ENCODE measurements around the gene CHCHD1.
A peak's percentile ranks its signal among the peaks of the same experiment; 100 is the strongest.
"Not testable (repeated sequence)": the region's sequence is repeated elsewhere in the genome, so short reads cannot be mapped to it uniquely, and the experiment has no call there.

CHCHD1 gene

DNA sequence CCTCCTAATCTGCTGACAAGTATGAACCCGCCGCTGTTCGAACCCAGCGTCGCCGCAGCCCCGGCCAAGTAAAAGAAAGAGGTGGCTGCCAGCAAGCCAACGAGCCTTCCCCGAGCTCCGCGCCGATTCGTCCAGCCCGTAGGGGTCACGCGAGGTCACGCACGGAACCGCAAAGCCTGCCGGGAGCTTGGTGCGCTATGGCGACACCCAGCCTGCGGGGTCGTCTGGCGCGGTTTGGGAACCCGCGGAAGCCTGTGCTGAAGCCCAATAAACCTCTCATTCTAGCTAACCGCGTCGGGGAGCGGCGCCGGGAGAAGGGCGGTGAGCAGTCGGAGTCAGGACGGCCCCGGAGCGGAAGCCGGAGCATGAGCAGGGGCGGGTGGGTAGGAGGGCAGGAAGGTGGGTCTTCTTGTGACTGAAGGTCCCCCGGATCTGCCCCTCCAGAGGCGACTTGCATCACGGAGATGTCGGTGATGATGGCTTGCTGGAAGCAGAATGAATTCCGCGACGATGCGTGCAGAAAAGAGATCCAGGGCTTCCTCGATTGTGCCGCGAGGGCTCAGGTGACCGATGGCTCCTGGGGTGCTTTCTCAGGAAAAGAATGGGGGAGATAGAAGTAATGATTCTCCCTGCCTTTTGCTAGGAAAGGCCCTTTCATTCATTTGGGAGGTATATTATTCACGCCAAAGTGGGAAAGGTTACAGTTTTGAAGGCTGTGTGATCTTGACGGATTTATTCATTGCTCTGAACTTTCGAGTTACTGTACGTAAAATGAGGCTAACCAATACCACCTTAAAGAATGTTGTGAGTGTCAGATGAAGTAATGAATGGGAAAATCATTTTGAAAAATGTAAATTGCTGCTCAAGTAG, at the start of gene CHCHD1:
Gene CHCHD1 (plus strand): TSS at position 170 of the 870 bp plus-strand sequence. CDS start 28 bp downstream, at position 198.
- DNase-seq = peak; percentile 78

DNA sequence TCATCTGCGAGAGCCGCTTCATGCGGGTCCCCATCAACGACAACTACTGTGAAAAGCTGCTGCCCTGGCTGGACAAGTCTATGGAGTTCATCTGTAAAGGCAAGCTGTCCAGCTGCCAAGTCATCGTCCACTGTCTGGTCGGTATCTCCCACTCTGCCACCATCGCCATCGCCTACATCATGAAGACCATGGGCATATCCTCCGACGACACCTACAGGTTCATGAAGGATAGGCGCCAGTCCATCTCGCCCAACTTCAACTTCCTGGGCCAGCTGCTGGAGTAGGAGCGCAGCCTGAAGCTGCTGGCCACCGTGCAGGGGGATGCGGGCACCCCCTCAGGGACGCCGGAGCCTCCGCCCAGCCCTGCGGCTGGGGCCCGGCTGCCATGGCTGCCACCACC, 49.4 kb upstream of the CHCHD1 start:
- DNase-seq = no peak

DNA sequence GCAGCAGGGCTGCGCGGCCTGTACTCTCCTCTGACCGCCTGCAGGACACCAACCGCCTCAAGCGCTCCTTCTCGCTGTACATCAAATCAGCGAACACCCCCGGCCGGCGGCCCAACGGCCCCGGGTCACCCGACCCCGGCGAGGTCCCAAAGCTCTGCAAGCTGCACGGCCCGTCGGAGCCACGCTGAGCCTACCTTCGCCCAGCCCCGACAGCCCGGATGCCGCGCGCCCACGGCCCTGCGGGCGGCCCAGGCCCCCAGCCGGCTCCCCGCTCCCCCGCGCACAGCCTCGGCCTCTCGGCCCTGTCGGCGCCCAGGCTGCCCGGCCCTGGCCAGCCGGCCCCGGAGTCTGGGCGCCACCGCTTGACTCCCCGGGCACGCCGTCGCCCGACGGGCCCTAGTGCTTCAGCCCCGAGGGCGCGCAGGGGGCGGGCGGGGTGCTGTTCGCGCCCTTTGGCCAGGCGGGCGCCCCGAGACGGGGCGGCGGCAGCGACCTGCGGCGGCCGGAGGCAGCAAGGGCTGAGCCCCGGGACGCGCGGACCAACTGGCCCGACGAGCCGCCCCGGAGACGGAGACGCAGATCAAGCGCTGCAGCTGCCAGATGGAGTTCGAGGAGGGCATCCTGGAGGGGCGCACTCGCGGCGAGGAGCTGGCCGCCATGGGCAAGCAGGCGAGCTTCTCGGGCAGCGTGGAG, 48.8 kb upstream of the CHCHD1 start:
- no peak for DNase-seq

DNA sequence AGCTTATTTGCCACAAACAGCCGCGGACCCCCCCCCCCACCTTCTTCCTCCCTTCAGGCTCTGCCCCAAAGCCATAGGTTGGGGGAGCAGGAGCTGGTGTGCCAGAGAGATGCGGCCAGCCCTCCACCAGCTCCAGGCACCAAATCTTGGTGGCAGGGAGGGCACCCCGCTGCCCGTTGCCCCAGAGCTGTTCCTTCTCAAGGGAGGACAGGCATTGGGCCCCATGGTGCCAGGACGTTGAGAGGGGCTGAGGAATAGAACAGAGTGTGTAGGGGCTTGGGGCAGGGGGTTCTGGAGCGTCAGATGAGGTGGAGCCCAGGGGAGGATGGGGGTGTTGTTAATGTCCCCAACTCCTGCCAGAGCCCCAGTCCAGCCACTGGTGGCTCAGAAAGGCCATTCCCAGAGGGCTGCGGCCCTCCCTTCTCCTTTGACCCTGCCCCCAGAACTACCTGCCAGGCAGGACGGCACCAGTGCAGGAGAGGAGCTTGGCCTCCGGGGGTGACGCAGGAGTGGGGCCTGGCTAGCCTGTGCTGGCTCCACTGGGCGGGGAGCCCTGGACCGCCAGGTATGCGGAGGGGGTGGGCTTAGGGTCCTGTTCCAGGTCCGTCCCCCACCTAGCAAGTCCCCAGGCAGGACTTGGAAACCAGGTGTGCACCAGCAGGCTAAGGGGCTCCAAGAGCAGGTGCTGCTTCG, 47.7 kb upstream of the CHCHD1 start:
- DNase-seq = no peak

DNA sequence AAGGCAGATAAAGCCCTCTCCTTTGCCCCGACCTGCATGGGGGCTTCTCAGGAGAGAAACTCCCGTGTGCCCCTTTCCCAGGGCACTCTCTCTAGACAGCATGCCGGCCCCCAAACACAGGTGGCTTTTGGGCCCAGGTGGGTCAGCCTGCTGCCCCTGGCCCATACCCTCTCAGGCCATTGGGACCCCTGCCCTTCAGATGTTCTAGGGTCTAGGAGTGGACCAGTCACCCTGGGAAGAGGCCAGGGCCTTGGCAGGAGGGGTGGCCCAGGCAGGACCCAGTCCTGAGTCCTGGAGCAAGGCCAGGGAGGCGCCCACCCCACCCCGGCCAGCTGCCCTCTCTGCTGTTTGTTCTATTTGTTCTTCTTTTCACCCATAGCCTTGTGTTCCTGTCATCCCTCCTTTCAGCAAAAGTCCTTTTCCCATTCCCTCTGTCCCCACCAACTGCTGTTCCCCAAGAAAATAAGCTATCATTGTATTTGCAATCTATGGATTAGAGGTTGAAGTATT, 47.0 kb upstream of the CHCHD1 start:
- DNase-seq = no peak

DNA sequence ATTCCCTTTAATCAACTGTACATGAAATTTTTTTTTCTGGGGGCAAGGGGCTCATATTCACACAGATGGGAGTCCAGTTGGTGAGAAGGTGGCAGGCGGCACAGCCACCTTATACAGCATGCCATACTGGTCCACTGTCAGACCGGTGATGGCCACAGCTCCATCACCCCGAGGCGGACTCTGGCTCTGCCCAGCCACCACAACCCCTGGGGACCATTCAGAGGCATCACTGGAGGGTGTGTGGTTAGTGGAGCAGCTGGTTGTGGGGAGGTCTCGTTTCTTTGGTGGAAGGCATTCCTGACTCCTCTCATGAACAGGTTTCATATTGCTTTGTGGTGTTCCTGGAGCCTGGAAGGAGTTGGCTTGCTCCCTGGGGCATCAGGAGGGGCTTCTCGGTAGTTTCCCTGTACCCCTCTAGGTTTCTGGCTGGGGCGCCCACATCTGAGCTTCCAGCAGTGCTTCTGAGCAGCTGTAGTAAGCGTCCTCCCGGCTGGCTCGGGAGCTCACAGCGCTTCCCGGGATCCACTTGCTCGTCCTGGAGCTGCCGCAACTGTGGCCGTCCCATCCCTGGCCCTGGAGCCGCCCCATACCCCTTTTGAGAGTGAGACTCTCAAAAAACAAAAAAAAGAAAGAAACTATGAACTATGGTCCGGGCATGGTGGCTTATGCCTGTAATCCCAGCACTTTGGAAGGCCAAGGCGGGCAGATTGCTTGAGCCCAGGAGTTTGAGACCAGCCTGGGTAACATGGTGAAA, 41.2 kb upstream of the CHCHD1 start:
- not testable (repeated sequence) for DNase-seq

DNA sequence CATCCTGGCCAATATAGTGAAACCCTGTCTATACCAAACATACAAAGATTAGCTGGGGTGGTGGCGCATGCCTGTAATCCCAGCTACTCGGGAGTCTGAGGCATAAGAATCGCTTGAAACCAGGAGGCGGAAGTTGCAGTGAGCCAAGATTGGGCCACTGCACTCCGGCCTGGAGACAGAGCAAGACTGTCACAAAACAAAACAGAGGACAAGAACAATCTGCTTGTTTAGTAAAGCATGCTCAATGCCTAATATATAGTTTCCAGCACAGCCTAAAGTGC, 39.5 kb upstream of the CHCHD1 start:
- no peak for DNase-seq

DNA sequence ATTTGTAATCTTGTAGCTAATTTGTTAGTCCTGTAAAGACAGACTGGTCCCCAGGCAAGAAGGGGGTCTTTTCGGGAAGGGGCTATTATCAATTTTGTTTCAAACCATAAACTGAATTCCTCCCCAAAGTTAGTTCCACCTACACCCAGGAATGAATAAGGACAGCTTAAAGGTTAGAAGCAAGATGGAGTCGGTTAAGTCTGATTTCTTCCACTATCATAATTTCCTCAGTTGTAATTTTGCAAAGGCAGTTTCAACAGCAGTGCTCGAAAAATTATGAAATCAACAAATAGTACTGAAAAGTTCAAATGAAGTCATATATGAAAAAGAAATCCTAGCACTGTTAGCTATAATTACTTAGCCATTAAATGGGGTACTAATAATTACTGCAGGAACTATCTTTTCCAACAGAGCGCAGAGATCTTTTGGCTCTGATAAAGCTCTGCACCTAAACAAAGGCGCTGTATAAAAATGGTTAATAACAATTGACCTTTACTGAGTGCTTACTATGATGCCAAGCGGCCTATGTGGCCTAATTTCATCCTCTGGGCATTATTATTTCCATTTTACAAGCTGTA, 38.4 kb upstream of the CHCHD1 start:
- no peak for DNase-seq

DNA sequence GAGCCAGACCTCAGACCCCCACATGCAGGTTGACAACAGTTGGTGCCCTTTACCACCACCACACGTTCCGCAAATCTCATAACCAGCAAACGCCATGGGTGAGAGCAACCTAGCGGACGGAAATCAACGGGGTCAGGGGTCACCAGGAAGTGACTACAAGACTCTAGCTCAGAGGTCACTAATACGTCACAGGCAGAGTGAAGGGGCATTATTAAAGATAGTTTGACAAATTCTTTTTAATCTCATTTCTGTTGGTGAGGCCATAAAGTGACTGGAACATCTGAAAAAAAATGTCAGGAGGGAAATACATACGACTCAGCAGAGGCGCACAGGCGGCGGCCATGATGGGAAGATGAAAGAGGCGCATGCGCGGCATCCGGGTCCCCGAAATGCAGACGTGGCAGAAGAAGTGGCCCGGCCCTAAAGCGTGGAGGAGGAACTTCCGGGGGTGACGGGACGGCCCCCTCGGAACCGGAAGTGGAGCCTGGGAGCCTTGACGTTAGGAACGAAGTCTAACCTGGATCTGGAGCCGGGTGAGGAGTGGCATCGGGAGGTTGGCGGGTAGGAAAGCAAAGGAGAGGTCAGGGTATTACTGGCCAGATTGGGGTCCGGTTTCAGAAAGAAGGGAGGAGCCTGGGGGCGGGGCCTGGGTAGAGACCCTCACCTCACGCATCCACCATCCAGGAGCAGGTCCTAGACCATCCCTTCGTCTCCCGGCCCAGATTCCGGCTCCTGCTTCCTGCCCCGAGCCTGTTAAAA, 37.8 kb upstream of the CHCHD1 start, which contains the start of gene SEC24C:
Gene SEC24C (plus strand): TSS at position 468 of the 759 bp plus-strand sequence. CDS start 2,461 bp downstream, outside the sequence.
- DNase-seq = peak; percentile 95

DNA sequence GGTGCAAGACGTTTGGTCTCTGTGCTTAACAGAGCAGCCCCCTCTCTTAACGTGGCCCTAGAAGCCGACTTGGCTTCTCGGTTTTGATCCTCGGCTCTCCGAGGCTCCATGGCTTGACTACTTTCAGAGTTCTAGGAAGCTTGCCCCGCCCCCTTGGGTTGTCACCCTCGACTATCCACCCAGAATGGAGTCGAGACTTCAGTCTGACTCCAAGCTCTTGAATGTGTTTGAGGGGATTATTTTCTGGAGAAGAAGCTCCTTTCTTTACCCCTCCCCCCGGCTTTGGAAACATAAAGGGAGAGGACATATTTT, 37.2 kb upstream of the CHCHD1 start:
- peak; percentile 42 for DNase-seq

DNA sequence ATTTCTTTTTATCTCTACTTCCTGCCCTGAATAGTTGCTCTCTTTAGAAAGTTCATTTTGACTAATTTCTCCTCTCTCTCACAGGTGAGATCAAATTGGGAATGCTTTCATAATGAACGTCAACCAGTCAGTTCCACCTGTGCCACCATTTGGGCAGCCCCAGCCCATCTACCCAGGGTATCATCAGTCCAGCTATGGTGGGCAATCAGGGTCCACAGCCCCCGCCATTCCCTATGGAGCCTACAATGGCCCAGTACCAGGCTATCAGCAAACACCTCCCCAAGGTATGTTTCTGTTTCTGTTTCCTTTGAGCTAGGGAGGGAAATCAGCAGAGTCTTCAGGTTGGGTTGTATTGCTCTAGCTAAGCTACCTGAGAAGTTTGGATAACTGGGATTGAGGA, 35.1 kb upstream of the CHCHD1 start:
- no peak for DNase-seq

DNA sequence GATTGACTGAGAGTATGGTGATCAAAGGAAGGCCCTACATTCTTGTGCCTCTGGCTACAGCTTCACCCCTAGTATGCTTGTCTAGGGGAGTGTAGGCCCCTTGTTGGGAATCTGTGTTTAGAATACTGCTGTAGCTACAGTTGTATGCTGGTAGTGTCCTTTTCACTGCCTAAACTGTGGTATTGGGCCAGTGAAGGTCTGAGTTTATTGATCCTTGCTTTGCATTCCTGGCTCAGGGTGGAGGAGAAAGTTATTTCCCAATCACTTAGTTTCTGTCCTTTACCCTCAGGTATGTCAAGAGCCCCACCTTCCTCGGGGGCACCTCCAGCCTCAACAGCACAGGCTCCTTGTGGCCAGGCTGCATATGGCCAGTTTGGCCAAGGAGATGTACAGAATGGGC, 31.0 kb upstream of the CHCHD1 start:
- no peak for DNase-seq

DNA sequence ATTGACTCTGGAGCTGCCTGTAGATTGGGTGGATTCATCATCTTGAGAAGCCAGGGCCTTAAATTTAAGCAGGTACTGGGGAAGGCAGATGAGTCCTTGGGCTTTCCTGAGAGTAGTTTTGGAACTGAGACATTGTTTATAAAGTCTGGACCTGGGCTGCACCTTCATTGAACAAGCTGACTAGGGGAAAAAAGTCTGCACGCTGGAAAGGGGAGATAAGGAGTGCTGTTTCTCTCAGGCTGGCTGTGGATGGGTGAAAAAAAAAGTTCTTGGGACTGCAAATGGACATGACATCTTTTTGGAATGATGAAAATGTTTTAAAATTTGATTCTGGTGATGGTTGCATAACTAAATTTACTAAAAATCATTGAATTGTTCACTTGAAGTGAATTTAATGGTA, 25.7 kb upstream of the CHCHD1 start:
- DNase-seq = no peak

DNA sequence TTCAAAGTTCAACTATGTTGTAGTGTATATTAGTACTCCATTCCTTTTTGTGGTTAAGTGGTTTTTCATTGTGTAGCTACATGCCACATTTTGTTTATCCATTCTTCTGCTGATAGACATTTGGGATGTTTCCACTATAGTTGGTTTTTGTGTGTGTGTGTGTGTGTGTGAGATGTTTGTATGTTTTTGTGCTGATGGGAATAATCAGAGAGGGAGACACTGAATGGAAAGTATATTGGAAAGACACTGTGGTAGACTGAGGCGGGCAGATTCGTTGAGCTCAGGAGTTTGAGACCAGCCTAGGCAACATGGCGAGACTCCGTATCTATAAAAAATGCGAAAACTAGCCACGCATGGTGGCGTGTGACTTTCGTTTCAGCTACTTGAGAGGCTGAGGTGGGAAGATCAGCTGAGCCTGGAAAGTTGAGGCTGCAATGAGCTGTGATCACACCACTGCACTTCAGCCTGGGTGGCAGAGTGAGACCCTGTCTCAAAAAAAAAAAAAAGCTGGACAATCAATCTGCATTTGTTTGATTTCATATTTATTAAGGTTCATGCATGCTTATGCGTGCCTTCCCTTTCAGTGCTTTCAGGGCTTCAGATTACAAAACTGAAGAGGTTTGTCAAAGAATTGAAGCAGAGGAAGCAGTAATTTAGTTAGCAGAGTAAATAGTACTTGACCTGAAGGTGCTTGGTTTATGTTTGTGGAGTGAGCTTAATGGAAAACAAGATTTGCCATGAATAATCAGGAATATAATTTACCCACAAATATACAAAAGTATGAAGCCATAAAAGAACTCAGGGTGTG, 22.9 kb upstream of the CHCHD1 start:
- DNase-seq = no peak

DNA sequence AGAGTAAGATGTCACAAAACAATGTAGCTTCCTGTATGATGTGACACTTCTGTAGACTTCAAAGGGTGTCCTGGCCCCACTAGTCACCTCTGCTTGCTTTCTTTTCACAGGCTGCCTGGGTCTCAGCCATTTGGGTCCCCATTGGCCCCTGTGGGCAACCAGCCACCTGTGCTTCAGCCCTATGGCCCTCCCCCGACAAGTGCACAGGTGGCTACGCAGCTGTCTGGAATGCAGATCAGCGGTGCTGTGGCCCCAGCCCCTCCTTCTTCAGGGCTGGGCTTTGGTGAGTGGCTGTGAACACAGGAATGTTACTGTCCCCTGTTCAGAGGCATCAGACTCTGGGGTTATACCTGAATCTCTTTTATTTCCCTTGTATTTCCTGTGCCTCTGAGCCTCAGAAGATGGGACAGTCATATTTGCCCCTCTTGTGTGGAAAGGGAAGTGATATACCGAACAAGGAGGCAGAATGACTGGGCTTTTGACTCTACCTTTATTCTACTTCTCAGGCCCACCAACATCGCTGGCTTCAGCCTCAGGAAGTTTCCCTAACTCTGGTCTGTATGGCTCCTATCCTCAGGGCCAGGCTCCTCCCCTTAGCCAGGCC, 22.2 kb upstream of the CHCHD1 start:
- DNase-seq = no peak

DNA sequence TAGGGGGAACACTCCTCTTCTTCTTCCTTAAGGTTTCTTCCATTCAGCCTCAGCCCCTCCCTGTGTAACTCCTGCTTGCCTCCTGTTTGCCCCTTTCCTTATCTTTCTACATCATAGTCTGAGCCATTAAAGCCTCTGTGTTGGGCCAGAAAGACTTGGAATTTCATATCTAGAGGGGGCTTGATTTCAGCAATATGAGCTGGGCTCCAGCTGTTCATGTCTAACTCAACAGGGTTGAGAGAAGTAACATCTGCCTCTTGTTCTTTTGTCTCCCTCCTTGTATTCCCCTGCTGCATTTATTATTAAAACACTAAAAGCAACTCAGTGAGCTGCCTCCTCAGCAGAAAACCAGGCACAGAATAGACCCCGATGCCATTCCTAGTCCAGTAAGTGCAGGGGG, 20.1 kb upstream of the CHCHD1 start:
- no peak for DNase-seq

DNA sequence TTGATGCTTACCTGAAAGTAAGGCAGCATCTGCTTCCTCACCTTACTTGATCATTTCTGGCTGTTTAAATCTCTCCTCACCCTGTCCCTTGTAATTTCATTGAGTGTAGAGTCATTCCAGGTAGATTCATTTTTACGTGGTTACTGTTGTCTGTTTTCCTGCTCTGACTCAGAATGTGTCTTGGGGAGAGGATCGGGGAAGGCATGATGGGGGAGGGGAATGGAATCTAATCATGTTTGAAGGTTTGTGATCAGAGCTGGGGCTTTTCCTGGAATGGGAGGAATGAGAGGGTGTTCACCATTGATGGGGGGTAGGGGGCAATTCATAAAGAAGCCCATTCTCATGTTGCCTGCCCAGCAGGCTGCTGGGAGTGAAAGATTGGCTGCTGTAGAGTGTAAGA, 18.9 kb upstream of the CHCHD1 start:
- DNase-seq = no peak

DNA sequence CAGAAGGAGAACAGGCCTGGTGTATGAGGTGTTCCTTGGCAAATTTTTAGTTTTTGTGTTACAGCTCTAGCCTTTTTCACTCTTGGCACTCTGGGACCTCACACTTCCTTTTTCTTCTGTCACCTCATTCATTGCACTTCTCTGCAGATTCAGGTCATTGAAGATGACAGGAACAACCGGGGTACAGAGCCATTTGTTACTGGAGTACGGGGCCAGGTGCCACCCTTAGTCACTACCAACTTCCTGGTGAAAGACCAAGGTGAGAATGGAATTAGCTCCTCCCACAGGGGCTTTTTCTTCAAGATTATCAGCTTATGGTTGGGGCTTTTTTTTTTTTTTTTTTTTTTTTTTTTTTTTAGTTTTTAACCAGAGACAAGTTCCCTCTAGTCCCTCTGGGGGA, 18.5 kb upstream of the CHCHD1 start:
- DNase-seq = no peak

DNA sequence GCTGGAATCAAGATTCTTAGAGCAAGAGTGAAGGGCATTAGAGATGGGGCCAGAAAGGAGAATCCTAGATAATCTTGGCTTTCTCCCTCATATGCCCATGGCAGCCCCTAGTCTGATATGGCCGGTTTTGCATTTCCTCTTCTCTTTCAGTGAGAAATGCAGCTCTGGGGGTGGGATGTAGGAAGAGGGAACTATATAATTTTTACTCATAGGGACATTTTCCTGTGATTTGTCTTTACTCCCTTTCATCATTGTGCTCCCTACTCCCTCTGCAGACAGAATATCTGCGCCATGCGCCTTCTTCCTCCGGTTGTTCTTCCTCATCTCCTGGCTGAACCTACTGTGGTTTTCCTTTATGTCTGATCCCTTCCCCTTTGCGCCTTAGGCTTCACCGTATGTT, 16.8 kb upstream of the CHCHD1 start:
- no peak for DNase-seq

DNA sequence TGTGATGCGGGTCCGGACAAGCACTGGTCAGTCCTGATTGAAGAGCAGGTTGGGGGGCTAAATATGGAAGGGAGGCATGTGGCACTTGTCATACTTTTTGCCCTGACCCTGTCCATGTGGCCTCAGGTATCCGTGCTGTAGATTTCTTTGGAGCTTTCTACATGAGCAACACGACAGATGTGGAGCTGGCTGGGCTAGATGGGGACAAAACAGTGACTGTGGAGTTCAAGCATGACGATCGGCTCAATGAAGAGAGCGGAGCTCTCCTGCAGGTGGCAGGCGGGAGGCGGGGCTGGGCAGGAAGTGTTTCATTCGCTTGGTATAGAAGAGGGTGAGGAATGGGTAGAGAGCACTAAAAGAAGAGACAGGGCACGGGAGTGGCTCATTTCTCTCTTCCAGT, 13.0 kb upstream of the CHCHD1 start:
- no peak for DNase-seq

DNA sequence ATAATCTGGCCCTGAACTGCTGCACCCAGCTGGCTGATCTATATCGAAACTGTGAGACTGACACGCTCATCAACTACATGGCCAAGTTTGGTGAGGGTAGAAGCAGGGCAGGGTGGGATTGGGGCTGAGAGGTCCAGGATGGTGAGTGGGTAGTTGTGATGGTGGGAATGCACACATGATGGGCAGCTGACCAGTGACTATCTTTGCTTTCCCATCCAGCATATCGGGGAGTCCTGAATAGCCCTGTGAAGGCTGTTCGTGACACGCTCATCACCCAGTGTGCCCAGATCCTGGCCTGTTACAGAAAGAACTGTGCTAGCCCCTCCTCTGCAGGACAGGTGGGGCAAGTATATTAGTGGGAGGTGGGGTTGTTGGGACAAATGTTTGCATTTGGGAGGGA, 12.5 kb upstream of the CHCHD1 start:
- no peak for DNase-seq

Data from MV-4-11 (cell line).